Smooth muscle cell of the brain vasculature (primary cell): ENCODE data around the gene FAAP20.
A peak's percentile ranks its signal among the peaks of the same experiment; 100 is the strongest.

ENCODE experiments used
- DNase-seq: peaks from one replicate; pipeline ENCODE4 v3.0.0-alpha.2; 2012; ENCODE audit warnings: low read depth, low spot score

FAAP20 gene

DNA sequence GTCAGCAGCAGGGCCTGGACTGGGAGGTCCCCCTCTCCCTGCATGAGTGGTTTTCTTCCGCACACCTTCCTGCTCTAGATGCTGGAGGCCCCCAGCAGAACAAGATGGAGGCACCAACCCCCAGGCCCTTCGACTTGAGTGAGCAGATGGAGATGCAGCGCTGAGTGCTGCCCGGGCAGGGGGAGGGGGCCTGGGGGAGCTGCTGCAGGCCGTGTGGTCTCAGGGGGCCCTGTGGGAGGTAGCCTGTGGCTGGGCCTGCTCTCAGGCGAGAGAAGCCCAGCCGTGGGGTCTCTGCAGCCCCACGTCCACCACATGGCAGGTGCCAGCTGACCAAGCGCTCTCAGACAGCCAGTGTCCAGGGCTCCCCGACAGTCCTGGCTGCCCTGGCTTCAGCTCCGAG, 1.2 kb upstream of the FAAP20 start:
- no peak for DNase-seq

- DNase-seq, result no peak
Measured at GRCh38 chr1:2194898-2195673, 514 bp upstream of the FAAP20 start.

DNA sequence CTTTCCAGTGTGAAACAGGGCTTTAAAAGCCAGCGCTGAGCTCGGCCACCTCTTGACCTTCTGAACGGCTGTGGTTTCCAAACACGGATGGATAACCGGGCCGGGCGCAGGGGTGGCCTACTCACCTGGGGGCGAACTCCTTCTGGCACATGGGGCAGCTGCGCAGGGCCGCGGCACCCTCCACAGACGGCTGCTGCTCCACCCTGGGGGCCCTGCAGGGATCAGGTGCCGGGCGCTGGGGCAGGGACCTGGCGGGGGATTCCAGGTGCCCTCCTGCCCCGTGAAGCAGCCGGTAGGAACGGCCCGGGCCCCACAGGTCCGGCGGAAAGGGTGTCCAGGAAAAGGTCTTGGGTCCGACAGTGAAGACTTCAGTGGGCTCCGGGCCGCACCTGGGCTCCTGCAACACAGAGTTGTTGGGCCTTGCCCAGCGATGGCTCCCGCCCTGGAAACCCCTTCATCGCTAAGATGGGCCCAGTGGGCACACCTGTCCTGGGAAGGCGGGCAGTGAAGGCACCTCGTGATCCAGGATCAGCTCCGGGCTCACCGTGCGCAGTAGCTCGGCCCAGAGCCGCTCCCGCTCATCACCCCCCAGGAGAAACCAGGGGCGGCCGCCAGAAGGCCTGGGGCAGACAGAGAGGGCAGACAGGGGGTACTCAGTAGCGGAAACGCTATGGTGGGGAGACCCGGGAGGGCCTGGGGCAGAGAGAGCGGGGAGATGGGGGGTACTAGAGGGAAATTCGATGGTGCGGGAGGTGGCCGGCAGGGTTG, 874 bp downstream of the FAAP20 start:
- DNase-seq, result no peak

DNA sequence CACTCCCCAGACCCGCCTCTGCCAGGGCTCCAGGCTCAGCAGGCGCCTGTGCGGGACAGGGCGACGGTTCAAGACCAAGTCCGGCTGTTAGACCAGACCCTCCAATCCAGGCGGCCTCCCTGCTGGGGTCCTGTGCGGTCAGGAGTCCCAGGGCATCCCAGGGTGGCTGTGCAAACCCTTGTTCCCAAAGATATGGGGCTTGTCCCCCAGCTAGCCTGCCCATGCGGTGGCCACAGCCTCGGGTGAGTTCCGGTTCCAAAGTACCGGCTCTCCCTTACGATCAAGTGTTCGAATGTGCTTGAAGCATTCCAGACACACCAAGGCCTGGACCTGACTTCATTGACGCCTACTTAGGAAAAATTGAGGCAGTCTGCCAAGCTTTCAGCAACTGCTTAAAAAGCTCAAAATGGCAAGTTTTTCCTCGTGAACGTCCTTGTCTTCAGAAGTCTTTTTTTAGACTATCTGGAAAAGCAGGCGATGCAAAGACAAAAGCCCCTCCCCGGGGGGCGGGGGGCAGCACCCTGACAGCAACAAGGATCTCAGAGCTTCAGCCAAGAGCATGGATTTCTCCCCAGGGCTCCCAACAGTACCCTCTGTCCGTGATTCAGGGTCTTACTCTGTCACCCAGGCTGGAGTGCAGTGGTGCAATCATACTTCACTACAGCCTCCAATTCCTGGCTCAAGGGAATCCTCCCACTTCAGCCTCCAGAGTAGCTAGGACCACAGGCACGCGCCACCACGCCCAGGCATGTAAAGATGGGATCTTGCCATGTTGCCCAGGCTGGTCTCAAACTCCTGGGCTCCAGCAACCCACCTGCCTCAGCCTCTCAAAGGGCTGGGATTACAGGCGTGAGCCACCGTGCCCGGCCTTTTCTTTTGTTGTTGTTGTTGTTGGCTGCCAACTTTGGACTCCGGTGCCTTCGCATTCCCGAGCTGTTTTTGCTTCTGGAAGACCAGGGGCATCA, 2.3 kb downstream of the FAAP20 start:
- no peak for DNase-seq

DNA sequence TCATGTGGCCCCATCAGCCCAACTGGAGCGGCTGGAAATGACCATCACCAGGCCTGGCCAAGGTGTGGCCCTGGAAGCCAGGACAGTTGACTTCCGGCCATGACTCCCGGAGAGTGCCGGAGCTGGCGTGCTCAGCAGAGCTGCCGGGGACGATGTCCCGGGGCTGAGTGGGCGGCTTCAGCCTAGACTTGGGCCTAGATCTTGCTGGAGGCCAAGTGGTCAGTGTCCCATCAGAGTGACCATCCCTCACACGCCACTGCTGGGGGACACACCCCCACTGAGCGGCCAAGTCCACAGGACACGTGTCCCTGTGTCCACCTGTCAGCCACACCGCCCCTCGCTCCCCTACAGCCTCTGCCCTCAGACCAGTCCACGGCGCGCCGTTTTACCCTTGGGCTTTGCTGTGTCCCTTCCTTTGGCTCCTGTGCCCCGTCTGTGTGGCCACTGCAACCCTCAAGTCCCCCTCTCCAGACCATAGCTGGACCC, 4.0 kb downstream of the FAAP20 start:
- no peak for DNase-seq

- peak; percentile 87 for DNase-seq
Measured at GRCh38 chr1:2189459-2190425, 4.8 kb downstream of the FAAP20 start.

- no peak for DNase-seq
Measured at GRCh38 chr1:2188336-2188735, 6.2 kb downstream of the FAAP20 start.

- DNase-seq, result no peak
Measured at GRCh38 chr1:2187619-2188018, 7.0 kb downstream of the FAAP20 start.

GRCh38 chr1:2186901-2187300, 7.7 kb downstream of the FAAP20 start:
- DNase-seq, result no peak

DNA sequence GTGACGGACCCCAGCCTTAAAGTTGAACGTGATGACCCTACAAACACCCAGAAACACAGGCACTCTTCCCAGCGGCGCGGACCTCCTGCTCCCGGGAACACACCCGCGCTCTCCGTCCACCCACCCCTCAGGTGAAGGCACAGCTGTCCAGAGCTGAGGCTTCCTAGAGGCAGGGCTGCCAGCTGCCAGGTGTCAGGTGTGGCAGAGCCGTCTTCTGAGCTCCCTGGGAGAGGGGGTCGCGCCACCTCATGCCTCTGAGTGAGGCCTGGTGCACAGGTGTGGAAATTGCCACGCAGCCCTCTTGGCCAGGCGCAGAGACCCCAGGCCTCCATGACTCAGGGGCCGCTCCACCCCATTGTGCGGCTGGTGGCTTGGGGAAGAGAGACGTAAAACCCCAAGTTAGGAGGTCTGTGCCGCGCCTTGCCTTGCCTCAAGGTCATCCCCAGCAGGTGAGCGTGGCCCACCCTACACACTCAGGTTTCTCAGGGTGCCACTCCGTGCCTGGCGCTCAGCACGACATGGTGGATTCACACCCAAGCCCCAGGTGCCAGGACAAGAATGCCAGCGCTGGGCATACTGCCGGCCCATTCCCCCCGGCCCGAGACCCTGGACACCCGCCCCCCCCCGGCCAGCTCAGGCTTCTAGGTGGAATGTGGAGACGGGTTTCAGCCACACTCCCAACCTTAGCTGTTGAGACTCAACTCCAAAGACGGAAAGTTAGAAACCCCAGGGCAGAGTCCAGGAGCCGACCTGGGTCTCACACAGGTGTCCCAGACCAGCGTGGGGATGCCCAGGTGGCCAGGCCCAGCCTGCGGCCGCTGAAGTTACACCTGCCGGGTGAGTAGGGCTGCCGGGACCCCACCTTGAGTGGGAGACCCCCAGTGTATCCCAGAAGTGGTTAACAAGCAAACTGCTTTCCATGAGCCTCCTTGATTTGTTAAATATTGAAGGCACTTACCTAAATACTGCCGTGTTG, 8.4 kb downstream of the FAAP20 start:
- no peak for DNase-seq

DNA sequence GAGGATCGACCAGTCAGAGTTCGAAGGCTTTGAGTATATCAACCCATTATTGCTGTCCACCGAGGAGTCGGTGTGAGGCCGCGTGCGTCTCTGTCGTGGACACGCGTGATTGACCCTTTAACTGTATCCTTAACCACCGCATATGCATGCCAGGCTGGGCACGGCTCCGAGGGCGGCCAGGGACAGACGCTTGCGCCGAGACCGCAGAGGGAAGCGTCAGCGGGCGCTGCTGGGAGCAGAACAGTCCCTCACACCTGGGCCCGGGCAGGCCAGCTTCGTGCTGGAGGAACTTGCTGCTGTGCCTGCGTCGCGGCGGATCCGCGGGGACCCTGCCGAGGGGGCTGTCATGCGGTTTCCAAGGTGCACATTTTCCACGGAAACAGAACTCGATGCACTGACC, 9.6 kb downstream of the FAAP20 start:
- no peak for DNase-seq

DNA sequence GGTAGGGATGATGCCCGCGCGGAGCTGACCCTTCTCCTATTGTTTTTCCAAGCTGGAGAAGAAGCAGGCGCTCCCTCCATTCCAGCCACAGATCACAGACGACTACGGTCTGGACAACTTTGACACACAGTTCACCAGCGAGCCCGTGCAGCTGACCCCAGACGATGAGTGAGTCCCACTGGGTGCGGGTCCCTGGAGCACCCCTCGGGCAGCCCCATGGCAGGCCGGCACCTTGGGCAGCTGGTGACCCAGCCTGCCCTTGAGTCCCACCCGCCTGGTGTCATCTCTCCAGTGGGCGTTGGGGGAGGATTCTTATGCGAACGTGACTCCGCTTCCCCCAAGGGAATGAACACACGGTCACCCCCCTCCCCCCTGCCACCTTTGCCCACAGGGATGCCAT, 10.0 kb downstream of the FAAP20 start:
- no peak for DNase-seq

- DNase-seq, result no peak
Measured at GRCh38 chr1:2183937-2184334, 10.6 kb downstream of the FAAP20 start.

DNA sequence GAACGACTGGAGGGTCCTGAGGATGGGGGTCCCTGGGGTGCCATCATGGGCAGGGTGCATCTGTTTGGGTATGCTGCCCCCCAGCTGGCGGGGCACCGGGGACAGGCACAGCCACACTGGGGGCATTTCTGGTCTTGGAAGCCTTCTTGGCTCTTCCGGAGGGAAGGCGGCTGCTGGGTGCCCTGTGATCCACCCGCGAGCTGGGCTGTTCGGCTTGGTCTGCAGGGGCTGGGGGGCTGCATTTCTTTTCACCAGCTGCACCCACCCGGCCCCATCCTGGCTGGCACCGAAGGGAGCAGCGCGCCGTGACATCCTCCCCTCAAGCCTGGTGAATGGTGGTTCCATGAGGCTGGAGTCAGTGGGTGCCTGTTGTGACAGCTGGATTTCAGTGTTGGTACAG, 12.2 kb downstream of the FAAP20 start:
- no peak for DNase-seq

DNA sequence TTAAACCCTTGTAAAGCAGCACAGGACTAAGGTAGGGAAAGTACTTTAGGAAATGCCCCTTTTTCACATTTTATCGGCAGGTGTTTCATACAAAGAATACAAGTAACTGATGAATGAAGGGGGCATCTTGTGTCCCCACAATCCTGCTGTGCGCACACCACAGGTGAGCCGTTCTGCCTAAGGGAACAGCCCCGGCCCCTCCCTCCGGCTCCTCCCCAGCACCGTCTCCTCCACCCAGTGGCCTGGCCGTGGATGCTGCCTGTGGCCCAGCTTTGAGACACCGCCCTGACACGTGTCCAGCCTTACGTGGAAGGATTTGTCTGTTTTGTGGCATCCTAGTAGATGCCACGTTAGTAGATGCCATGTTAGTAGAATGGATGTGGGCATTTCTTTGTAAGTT, 12.8 kb downstream of the FAAP20 start:
- DNase-seq, result no peak

DNA sequence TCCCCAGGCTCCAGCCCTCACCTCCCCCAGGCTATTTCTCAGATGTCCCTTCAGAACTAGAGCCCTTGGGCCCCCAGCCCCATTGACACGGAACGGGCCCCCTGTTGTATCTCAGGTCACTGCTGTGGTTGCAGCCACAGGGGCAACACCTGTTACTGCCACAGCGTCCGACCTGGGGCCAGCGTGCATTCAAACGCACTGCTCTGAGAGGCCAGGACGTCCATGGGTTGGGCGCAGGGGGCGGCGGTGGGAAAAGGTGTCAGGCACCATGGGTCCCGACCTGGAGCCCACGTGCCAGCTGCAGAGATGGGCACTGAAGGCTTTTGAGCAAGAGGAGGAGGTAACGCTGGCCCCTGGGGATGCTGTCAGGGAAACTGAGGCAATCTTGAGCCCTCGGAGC, 13.3 kb downstream of the FAAP20 start:
- DNase-seq, result no peak

GRCh38 chr1:2180297-2181245, 14.0 kb downstream of the FAAP20 start:
- DNase-seq, result no peak

DNA sequence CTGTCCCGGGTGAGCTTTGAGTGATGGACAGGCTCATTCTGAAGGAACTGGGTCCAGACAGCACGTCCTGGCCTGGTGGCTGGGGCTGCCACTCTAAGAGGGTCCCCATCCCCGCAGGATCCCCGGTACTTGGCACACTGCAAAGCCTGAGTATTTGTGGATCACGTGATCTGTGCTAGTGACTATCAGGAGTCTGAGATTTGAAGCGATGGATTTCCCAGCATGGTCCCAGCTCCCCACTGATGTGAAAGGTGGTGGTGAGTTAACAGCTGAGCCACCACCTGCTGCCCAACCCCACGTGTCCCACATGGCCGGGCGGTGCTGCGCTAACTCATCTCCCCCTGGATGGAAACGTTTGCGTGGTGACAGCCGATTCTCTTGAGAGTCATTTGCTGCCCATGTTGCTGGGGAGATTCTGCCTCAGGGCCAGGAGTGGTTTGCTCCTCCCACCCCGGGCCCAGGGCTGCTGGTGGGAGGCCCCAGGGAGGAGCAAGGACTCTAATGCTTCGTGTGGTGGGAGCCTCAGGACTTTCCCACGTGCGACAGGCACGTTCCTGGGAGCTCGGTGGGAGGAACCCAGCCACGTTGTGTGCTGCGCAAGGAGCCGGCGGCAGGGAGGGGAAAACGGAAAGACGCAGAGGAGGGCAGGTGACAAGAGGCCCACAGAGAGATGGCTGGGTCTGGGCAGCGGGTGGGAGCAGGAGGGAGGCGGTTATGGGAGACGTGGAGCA, 15.1 kb downstream of the FAAP20 start:
- no peak for DNase-seq
